ENCODE measurements around the gene IFT43. TPM values are rescaled to one million over a fixed set of nuclear protein-coding genes. Genes with fewer than 3 reads are reported as not detected.
A peak's percentile ranks its signal among the peaks of the same experiment; 100 is the strongest.

IFT43 gene
- total RNA-seq (ENCODE audit: low replicate concordance): 7.7 and 26.8 TPM in 2 replicates

DNA sequence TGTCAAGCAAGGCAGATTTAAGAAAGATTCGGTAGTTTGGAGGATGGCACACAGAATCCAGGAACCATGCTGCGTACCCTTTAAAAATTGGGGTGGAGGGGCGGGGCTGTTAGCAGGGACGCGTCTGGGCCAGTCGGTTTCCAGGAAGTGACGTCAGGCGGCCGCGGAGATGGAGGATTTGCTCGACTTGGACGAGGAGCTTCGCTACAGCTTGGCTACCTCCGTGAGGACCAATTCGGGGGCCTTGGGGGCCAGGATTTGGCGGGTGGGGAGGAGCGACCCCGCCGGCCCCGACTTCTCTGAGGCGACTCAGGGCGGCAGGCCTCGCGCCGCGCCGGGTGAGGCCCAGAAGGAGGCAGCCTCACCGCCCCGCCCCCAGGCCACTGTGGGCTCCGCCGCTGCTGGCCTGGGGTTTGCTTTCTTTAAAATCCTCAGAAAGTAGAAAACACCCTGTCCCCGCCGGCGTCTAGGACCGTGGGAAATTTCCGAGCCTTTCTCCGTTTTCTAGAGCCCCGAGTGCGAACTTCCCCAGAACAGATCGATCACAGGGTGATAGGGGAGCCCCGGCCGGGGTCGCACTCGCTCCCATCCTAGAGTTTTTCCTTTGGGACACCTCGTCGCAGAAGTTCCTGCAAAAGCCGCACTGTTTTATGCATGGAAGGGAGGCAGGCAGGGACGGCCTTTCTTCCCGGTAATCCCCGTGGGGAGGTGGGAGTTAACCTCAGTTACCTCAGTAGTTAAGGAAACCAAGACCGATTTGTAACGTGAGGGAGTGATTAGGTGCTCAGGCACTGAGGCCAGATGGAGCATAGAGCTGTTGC is at the start of gene IFT43:
Gene IFT43, plus strand, starts transcription at position 146 of the 821 bp plus-strand sequence. Its CDS starts 24 bp downstream, at position 170.
- H3K4me3 ChIP-seq (ENCODE audit: low read depth, low read length): peak within 1 kb of the TSS; percentile 86
- TF ChIP-seq, protein P1, sequence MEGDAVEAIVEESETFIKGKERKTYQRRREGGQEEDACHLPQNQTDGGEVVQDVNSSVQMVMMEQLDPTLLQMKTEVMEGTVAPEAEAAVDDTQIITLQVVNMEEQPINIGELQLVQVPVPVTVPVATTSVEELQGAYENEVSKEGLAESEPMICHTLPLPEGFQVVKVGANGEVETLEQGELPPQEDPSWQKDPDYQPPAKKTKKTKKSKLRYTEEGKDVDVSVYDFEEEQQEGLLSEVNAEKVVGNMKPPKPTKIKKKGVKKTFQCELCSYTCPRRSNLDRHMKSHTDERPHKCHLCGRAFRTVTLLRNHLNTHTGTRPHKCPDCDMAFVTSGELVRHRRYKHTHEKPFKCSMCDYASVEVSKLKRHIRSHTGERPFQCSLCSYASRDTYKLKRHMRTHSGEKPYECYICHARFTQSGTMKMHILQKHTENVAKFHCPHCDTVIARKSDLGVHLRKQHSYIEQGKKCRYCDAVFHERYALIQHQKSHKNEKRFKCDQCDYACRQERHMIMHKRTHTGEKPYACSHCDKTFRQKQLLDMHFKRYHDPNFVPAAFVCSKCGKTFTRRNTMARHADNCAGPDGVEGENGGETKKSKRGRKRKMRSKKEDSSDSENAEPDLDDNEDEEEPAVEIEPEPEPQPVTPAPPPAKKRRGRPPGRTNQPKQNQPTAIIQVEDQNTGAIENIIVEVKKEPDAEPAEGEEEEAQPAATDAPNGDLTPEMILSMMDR (IDR thresholded peaks at IDR 0.05; ENCODE audit: insufficient read depth, low read length): no peak
- peak; percentile 76 for DNase-seq (ENCODE audit: low read depth)

DNA sequence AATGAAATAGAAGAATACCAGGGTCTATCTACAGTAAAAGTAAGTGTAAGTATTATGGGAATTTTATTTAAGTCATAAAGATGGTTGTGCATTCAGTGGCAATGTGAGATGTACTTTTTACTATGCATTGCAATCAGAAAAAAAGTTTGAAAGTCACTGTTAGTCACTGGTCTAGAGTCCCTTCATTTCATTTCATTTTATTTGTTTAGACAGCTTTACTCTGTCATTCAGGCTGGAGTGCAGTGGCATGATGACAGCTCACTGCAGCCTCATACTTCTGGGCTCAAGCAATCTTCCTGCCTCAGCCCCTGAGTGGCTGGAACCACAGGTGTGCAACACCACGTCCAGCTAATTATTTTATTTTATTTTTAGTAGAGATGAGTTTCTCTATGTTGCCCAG is 46.4 kb upstream of the IFT43 start:
- DNase-seq (ENCODE audit: low read depth): no peak
- TF ChIP-seq, protein P1 (IDR thresholded peaks at IDR 0.05; ENCODE audit: insufficient read depth, low read length): no peak
- H3K4me3 ChIP-seq (ENCODE audit: low read depth, low read length): no peak overlapping the region

DNA sequence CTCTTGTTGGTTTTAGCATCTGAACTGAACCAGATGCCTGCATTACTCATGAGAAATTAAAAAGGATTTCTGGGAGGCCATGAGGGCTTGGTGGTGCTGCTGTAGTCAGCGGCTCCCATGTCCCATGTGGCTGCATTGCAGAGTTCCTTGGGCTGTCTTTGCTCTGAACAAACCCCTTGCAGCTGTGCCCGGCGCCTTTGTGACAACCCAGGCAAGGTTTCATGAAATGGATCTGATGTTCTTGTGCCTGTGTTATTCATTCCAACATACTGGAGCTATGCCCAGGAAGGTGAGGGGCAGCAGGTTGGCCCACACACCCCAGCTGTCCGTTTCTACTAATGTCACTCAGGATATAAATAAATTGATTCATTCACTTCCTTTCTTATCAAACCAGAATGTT is 44.5 kb upstream of the IFT43 start:
- H3K4me3 ChIP-seq (ENCODE audit: low read depth, low read length): no peak overlapping the region
- TF ChIP-seq, protein P1 (IDR thresholded peaks at IDR 0.05; ENCODE audit: insufficient read depth, low read length): no peak
- DNase-seq (ENCODE audit: low read depth): no peak

DNA sequence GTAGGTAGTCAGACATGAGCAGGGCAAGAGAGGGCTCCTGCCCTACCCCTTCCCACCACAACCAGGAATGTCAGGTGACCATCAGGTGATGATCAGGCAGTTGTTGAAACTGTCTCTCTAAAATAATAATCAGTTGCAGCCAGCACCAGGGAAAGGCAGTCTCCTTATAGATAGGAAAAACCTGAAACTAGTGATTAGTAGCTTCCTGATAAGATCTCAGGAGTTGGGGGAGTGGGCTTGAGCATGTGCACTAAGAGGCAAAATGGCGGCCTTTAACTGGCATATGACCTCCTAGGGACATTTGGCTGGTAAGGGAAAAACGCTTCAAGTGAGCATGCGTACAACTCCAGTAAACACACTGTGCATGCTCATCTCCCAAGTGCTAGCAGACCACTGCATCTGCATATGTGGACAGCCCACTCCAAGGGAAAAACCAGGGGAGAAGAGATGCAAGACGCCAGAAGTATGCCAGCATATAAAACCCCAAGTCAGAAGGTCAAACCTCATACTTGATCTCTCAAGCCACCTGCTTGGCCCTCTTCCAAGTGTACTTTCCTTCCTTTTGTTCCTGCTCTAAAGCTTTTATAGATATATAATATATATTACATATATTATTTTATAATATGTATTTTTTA is 40.8 kb upstream of the IFT43 start:
- TF ChIP-seq, protein P1 (IDR thresholded peaks at IDR 0.05; ENCODE audit: insufficient read depth, low read length): no peak
- no peak for DNase-seq (ENCODE audit: low read depth)

DNA sequence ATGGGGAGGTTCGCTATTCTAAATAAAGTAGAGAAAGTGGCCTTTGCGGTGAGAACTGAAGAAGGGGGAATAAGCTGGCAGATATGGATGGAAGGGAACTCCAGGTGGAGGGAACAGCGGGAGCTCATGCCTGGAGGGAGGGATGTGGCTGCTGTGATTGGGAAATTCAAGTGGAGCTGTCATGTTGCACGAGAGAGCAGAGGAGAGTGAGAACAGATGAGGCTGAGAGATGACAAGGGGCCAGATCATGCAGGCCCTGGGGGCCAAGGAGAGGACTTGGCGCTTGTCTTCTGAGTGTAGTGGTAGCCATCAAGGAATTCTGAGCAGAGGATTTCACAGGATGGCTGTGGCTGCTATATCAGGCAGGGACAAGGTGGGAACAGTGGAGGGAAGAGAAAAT is 38.8 kb upstream of the IFT43 start:
- DNase-seq (ENCODE audit: low read depth): no peak
- TF ChIP-seq, protein P1 (IDR thresholded peaks at IDR 0.05; ENCODE audit: insufficient read depth, low read length): no peak
- no peak overlapping the region for H3K4me3 ChIP-seq (ENCODE audit: low read depth, low read length)

More for the DNA sequence above, 40.8 kb upstream of the IFT43 start:
- no peak overlapping the region for H3K4me3 ChIP-seq (ENCODE audit: low read depth, low read length)

DNA sequence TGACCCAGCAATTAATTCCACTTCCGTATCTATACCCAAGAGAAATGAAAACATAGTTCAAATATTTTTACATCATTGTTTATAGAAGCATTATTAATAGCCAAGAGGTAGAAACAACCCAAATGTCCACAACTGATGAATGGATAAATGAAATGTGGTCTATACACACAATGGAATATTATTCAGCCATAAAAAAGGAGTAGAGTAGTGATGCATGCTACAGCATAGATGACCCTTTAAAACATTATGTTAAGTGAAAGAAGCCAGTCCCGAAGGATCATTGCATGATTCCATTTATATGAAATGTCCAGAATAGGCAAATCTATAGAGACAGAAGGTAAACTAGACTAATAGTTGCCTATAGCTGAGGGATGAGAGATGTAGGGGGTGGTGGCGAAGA is 33.1 kb upstream of the IFT43 start:
- no peak overlapping the region for H3K4me3 ChIP-seq (ENCODE audit: low read depth, low read length)
- TF ChIP-seq, protein P1 (IDR thresholded peaks at IDR 0.05; ENCODE audit: insufficient read depth, low read length): no peak
- DNase-seq (ENCODE audit: low read depth): no peak
